Spleen (tissue), 11 donors: Measurements from ENCODE around the gene ARF1. TPM values are rescaled to one million over a fixed set of nuclear protein-coding genes. Genes with fewer than 3 reads are reported as not detected.

Source experiments
- DNase-seq: peaks from one replicate; pipeline ENCODE4 v3.0.0-alpha.2; 2020
- H3K27ac ChIP-seq, 8 donors: fragments of 200-600 bp; sonication (generic) in 7 of 8; 1 replicate in 4 of 8; 2 replicates in 4 of 8; pipeline versions ENCODE4 v1.5.0 to v1.8.0; 2016 to 2021; ENCODE audit warnings: inconsistent platforms in 4 of 8, mild to moderate bottlenecking in 4 of 8, moderate library complexity in 1 of 8
- H3K27me3 ChIP-seq, 7 donors: fragments of 200-600 bp; sonication (generic) in 6 of 7; replicated peaks in 1 of 7; 1 replicate in 4 of 7; 2 replicates in 3 of 7; pipeline versions ENCODE4 v1.5.0 to v1.8.0; 2016 to 2021; ENCODE audit warnings: inconsistent platforms in 3 of 7, mild to moderate bottlenecking in 1 of 7
- H3K36me3 ChIP-seq, 6 donors: fragments of 200-600 bp; sonication (generic) in 5 of 6; 1 replicate in 4 of 6; 2 replicates in 2 of 6; pipeline versions ENCODE4 v1.5.0 to v1.8.0; 2016 to 2021; ENCODE audit warnings: inconsistent platforms in 2 of 6
- H3K4me1 ChIP-seq, 6 donors: fragments of 200-600 bp; sonication (generic) in 5 of 6; 1 replicate in 3 of 6; 2 replicates in 3 of 6; pipeline versions ENCODE4 v1.5.0 to v1.8.0; 2016 to 2021; ENCODE audit warnings: inconsistent platforms in 3 of 6
- H3K4me3 ChIP-seq, 8 donors: fragments of 200-600 bp; sonication (generic) in 7 of 8; 1 replicate in 4 of 8; 2 replicates in 4 of 8; pipeline versions ENCODE4 v1.5.0 to v1.8.0; 2016 to 2021; ENCODE audit warnings: inconsistent platforms in 4 of 8, mild to moderate bottlenecking in 4 of 8, moderate library complexity in 2 of 8
- H3K9me3 ChIP-seq, 8 donors: fragments of 200-600 bp; sonication (generic) in 7 of 8; 1 replicate in 4 of 8; 2 replicates in 4 of 8; pipeline versions ENCODE4 v1.5.0 to v1.8.0; 2016 to 2021; ENCODE audit warnings: inconsistent platforms in 4 of 8
- CTCF ChIP-seq, 11 experiments: fragments of 200-600 bp in 7 of 11; fragments of 450-650 bp in 4 of 11; sonication (generic) in 4 of 11; IDR thresholded peaks in 8 of 11; conservative IDR thresholded peaks in 3 of 11; 1 replicate in 7 of 11; 2 replicates in 4 of 11; pipeline versions ENCODE4 v1.4.0 to v1.8.0; 2016 to 2021; ENCODE audit warnings: antibody characterized with exemption in 11 of 11, inconsistent platforms in 4 of 11, mild to moderate bottlenecking in 1 of 11
- POLR2A ChIP-seq, 3 donors: fragments of 450-650 bp; IDR thresholded peaks; one replicate each; pipeline ENCODE4 v1.5.1; 2017; ENCODE audit warnings: antibody characterized with exemption in 3 of 3, mild to moderate bottlenecking in 1 of 3
- POLR2AphosphoS5 ChIP-seq, 3 donors: sonication (generic); formaldehyde crosslinking; IDR thresholded peaks; one replicate each; pipeline ENCODE4 v1.5.1; 2017; ENCODE audit warnings: antibody characterized with exemption in 3 of 3
- WGBS, 5 donors: extraction: QIAGEN DNeasy Blood & Tissue Kit in 3 of 5; methylation state at CpG; one replicate each; pipeline versions ENCODE4 v1.1.5 to v1.1.7; 2013 to 2018; 5-methylcytosine and 5-hydroxymethylcytosine counted together
- intact Hi-C: fragments of 100-400 bp; cut with DNase I; formaldehyde crosslinking; loops from one replicate; pipeline ENCODE4 v1.15.0; 2023; ENCODE audit warnings: low total_unique reads
- polyA plus RNA-seq, 3 donors: library from polyadenylated mRNA; stranded (reverse); fragments of 200-250 nt; gene quantifications; one replicate each; pipeline ENCODE4 v1.2.1, GENCODE V29; 2013
- total RNA-seq, 7 donors: library from RNA; depleted of rRNA in 3 of 7; stranded (reverse); fragments of >200 nt in 3 of 7; fragmentation: NEBNext Ultra II Directional in 4 of 7; extraction: Animal tissue kit (Norgen Biotek cat#: 25700) in 4 of 7; gene quantifications; one replicate each; pipeline versions ENCODE4 v1.1.0 to v1.2.1, GENCODE V29; 2016 to 2021
- donor health status: healthy with polysubstance abuse.
- donor health status: DM: no; HTN: no; CAD: no; lungs with moderate emphysema.
- donor health status: DM: no; HTN: no; CAD: no.
- donor health status: Bipolar disorder and iron deficiency.
- donor health status: healthy.
- donor health status: DM: no; HTN: no; CAD: no.
- donor health status: DM: yes; HTN: yes; CAD: no.

Gene ARF1
- total and polyA plus RNA-seq, 10 donors: 150 to 387 (median 324) TPM

GRCh38 chr1:228122921-228123441, 40.5 kb downstream of the ARF1 start:
- no peak for DNase-seq
- peaks cover 0 to 8% (median 6%) of the 10 kb centered on the region in 8 donors for H3K9me3 ChIP-seq
- no peaks in the 10 kb centered on the region for H3K36me3 ChIP-seq
- intact Hi-C loops: loop anchor here (10.0 kb wide), 1 partner anchor 152 kb away; no protein-coding TSS in a partner anchor
- WGBS, 5 donors: 64 to 85% (median 78%) methylated on average over 1 of the region's 1 CpG
- no peak overlapping the region for H3K4me3 ChIP-seq
- TF ChIP-seq POLR2A (IDR thresholded peaks at IDR 0.05) (no peak), POLR2AphosphoS5 (IDR thresholded peaks at IDR 0.05) (no peak), CTCF (IDR thresholded peaks at IDR 0.05 in 8 of 11, conservative IDR thresholded peaks at IDR 0.05 in 3 of 11) (no peak)
- H3K27ac ChIP-seq: no peak overlapping the region
- H3K4me1 ChIP-seq: no peaks in the 10 kb centered on the region
- no peaks in the 10 kb centered on the region for H3K27me3 ChIP-seq

- WGBS, 5 donors: 72 to 83% (median 80%) methylated on average over 2 of the region's 2 CpGs
Measured at GRCh38 chr1:228123505-228123904, 41.0 kb downstream of the ARF1 start.

GRCh38 chr1:228125185-228125584, 42.7 kb downstream of the ARF1 start:
- Histone ChIP-seq H3K36me3 (no peaks in the 10 kb centered on the region), H3K4me1 (peaks cover 0 to under 1% (median under 1%) of the 10 kb centered on the region in 6 donors), H3K4me3 (no peak overlapping the region), H3K27ac (no peak overlapping the region), H3K9me3 (no peaks in the 10 kb centered on the region), H3K27me3 (peaks cover 0 to 2% (median 0%) of the 10 kb centered on the region in 7 donors)
- intact Hi-C loops: loop anchor here (10.0 kb wide), 1 partner anchor 150 kb away; no protein-coding TSS in a partner anchor
- 77 to 82% (median 80%) methylated on average over 5 of the region's 5 CpGs for WGBS, 5 donors
- TF ChIP-seq CTCF (IDR thresholded peaks at IDR 0.05 in 8 of 11, conservative IDR thresholded peaks at IDR 0.05 in 3 of 11) (no peak), POLR2A (IDR thresholded peaks at IDR 0.05) (no peak), POLR2AphosphoS5 (IDR thresholded peaks at IDR 0.05) (no peak)
- no peak for DNase-seq

More at GRCh38 chr1:228123505-228123904, 41.0 kb downstream of the ARF1 start:
- intact Hi-C loops: loop anchor here (10.0 kb wide), 1 partner anchor 151 kb away; no protein-coding TSS in a partner anchor
- Histone ChIP-seq H3K9me3 (peaks cover 0 to 3% (median under 1%) of the 10 kb centered on the region in 8 donors), H3K36me3 (no peaks in the 10 kb centered on the region), H3K4me1 (no peaks in the 10 kb centered on the region), H3K4me3 (no peak overlapping the region), H3K27me3 (no peaks in the 10 kb centered on the region), H3K27ac (no peak overlapping the region)
- DNase-seq: no peak
- TF ChIP-seq CTCF (IDR thresholded peaks at IDR 0.05 in 8 of 11, conservative IDR thresholded peaks at IDR 0.05 in 3 of 11): no peak
- TF ChIP-seq POLR2AphosphoS5 (IDR thresholded peaks at IDR 0.05): no peak
- no peak for TF ChIP-seq POLR2A (IDR thresholded peaks at IDR 0.05)

- WGBS, 5 donors: 90 to 99% (median 94%) methylated on average over 2 of the region's 2 CpGs
- TF ChIP-seq POLR2AphosphoS5 (IDR thresholded peaks at IDR 0.05): no peak
- no peak for TF ChIP-seq POLR2A (IDR thresholded peaks at IDR 0.05)
- no peak for TF ChIP-seq CTCF (IDR thresholded peaks at IDR 0.05 in 8 of 11, conservative IDR thresholded peaks at IDR 0.05 in 3 of 11)
- Histone ChIP-seq H3K27ac (no peak overlapping the region), H3K27me3 (peaks cover 0 to 7% (median 0%) of the 10 kb centered on the region in 7 donors), H3K4me3 (no peak overlapping the region), H3K9me3 (no peaks in the 10 kb centered on the region), H3K36me3 (no peaks in the 10 kb centered on the region), H3K4me1 (peaks cover 0 to 21% (median 9%) of the 10 kb centered on the region in 6 donors)
- intact Hi-C loops: loop anchor here (2.0 kb wide), 1 partner anchor 383 kb away; no protein-coding TSS in a partner anchor
- DNase-seq: no peak
Measured at GRCh38 chr1:228131766-228132165, 49.3 kb downstream of the ARF1 start.
